ENCODE results near the gene OPA3.

- TF ChIP-seq CTCF (IDR thresholded peaks at IDR 0.05) (no peak), POLR2A (IDR thresholded peaks at IDR 0.05) (no peak)
Measured at GRCh38 chr19:45593520-45593919, 8.9 kb upstream of the OPA3 start.

All from adrenal gland (tissue), 5 donors.